Lung (tissue), 12 donors: ENCODE results near the gene VSTM5. TPM values are rescaled to one million over a fixed set of nuclear protein-coding genes. Genes with fewer than 3 reads are reported as not detected.

Source experiments
- ATAC-seq: fragments of 200-7000 bp; cut with Tn5 transposase; one replicate; pipeline ENCODE4 v1.9.1; 2020; ENCODE audit warnings: moderate number of reproducible peaks; ENCODE audit not compliant: insufficient read depth, low FRiP score
- DNase-seq, 3 donors: peaks; one replicate each; pipeline ENCODE4 v3.0.0-alpha.2; 2013 to 2017
- H3K27ac ChIP-seq, 2 donors: one replicate each; pipeline ENCODE4 v1.5.1; 2013; ENCODE audit warnings: mild to moderate bottlenecking in 2 of 2, moderate library complexity in 2 of 2, control low read depth in 1 of 2, inconsistent platforms in 1 of 2, low read depth in 1 of 2, low read length in 1 of 2
- H3K27me3 ChIP-seq, 3 donors: one replicate each; pipeline ENCODE4 v1.5.1; 2013; ENCODE audit warnings: low read length in 2 of 3; ENCODE audit not compliant: control insufficient read depth in 3 of 3, insufficient read depth in 3 of 3
- H3K36me3 ChIP-seq, 4 donors: one replicate each; pipeline ENCODE4 v1.5.1; 2013; ENCODE audit warnings: low read length in 4 of 4, mild to moderate bottlenecking in 1 of 4, moderate library complexity in 1 of 4; ENCODE audit not compliant: control insufficient read depth in 4 of 4, insufficient read depth in 4 of 4
- H3K4me1 ChIP-seq, 5 donors: one replicate each; pipeline ENCODE4 v1.5.1; 2013; ENCODE audit warnings: low read length in 5 of 5, mild to moderate bottlenecking in 2 of 5, moderate library complexity in 1 of 5; ENCODE audit not compliant: control insufficient read depth in 5 of 5, insufficient read depth in 5 of 5
- H3K4me3 ChIP-seq: one replicate; pipeline ENCODE4 v1.5.1; 2013; ENCODE audit warnings: mild to moderate bottlenecking, control low read depth, moderate library complexity
- H3K9ac ChIP-seq, 2 donors: one replicate each; pipeline ENCODE4 v1.5.1; 2013; ENCODE audit warnings: low read length in 2 of 2, control low read depth in 1 of 2; ENCODE audit not compliant: insufficient read depth in 1 of 2
- H3K9me3 ChIP-seq, 4 donors: one replicate each; pipeline ENCODE4 v1.5.1; 2013; ENCODE audit warnings: low read length in 3 of 4, mild to moderate bottlenecking in 1 of 4, moderate library complexity in 1 of 4; ENCODE audit not compliant: control insufficient read depth in 4 of 4, insufficient read depth in 3 of 4
- WGBS, 2 donors: extraction: QIAGEN DNeasy Blood & Tissue Kit; methylation state at CpG; one replicate each; pipeline ENCODE4 v1.1.7; 2013; 5-methylcytosine and 5-hydroxymethylcytosine counted together
- polyA plus RNA-seq, 2 donors: library from polyadenylated mRNA; stranded (reverse); fragments of 200-250 nt; gene quantifications; one replicate each; pipeline ENCODE4 v1.2.1, GENCODE V29; 2013
- total RNA-seq, 2 donors: library from RNA; depleted of rRNA in 1 of 2; stranded (reverse); fragments of >200 nt in 1 of 2; gene quantifications; one replicate each; pipeline ENCODE4 v1.2.1, GENCODE V29; 2014 to 2021
- TF ChIP-seq, protein P1 (sequence below): IDR thresholded peaks from 2 replicates; pipeline ENCODE4 v1.5.1; 2012; ENCODE audit warnings: mild to moderate bottlenecking; ENCODE audit errors: control extremely low read depth, extremely low read depth
- donor health status: control.
- donor health status: control.
- donor health status: Bipolar disorder and iron deficiency.
- donor health status: healthy.
- donor health status: DM: yes; HTN: yes; CAD: no.

VSTM5 gene
- total and polyA plus RNA-seq, 4 donors = 0.08 to 0.58 (median 0.25) TPM

- H3K36me3 ChIP-seq = peaks cover 27 to 47% (median 32%) of the 10 kb centered on the region in 4 donors
Observed at GRCh38 chr11:93807980-93808379, 42.4 kb downstream of the VSTM5 start.

DNA sequence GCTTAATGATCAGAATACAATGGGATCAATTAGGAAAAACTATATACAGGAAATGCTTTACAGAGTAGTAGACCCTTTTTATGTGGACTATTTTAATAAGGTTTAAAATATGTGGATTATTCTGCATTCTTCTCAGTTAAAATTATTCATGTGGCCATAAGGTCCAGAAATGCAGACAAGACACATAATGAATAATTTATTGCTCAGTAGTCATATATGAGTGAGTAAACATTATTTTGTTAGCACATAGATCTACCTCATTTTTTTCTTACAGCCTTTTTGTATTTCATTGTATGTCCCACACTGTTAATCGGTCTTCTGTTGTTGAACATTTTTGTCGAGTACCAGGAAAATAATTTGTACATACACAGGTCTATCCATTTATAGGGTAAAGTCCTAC, 45.5 kb downstream of the VSTM5 start:
- no peak overlapping the region for H3K27ac ChIP-seq
- DNase-seq = no peak
- TF ChIP-seq, protein P1, sequence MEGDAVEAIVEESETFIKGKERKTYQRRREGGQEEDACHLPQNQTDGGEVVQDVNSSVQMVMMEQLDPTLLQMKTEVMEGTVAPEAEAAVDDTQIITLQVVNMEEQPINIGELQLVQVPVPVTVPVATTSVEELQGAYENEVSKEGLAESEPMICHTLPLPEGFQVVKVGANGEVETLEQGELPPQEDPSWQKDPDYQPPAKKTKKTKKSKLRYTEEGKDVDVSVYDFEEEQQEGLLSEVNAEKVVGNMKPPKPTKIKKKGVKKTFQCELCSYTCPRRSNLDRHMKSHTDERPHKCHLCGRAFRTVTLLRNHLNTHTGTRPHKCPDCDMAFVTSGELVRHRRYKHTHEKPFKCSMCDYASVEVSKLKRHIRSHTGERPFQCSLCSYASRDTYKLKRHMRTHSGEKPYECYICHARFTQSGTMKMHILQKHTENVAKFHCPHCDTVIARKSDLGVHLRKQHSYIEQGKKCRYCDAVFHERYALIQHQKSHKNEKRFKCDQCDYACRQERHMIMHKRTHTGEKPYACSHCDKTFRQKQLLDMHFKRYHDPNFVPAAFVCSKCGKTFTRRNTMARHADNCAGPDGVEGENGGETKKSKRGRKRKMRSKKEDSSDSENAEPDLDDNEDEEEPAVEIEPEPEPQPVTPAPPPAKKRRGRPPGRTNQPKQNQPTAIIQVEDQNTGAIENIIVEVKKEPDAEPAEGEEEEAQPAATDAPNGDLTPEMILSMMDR = no peak
- no peak overlapping the region for H3K4me3 ChIP-seq
- WGBS, 2 donors = 97 to 98% methylated on average over 2 of the region's 2 CpGs
- peaks cover 29 to 37% (median 35%) of the 10 kb centered on the region in 4 donors for H3K36me3 ChIP-seq
- ATAC-seq = no peak
- no peaks in the 10 kb centered on the region for H3K27me3 ChIP-seq
- no peak overlapping the region for H3K9ac ChIP-seq
- no peaks in the 10 kb centered on the region for H3K9me3 ChIP-seq
- no peaks in the 10 kb centered on the region for H3K4me1 ChIP-seq

More at GRCh38 chr11:93807980-93808379, 42.4 kb downstream of the VSTM5 start:
- ATAC-seq (no peak), DNase-seq (no peak)
- no peaks in the 10 kb centered on the region for H3K9me3 ChIP-seq
- no peak overlapping the region for H3K9ac ChIP-seq
- no peak overlapping the region for H3K4me3 ChIP-seq
- H3K27me3 ChIP-seq = no peaks in the 10 kb centered on the region
- WGBS, 2 donors = 99% methylated on average over 3 of the region's 3 CpGs
- TF ChIP-seq, protein P1 = no peak
- no peaks in the 10 kb centered on the region for H3K4me1 ChIP-seq
- no peak overlapping the region for H3K27ac ChIP-seq

- DNase-seq = no peak
- H3K9me3 ChIP-seq = no peaks in the 10 kb centered on the region
- no peak overlapping the region for H3K27ac ChIP-seq
- no peak overlapping the region for H3K9ac ChIP-seq
- WGBS, 2 donors = 66 to 75% methylated on average over 2 of the region's 2 CpGs
- TF ChIP-seq, protein P1 = no peak
- no peak overlapping the region for H3K4me3 ChIP-seq
- no peaks in the 10 kb centered on the region for H3K27me3 ChIP-seq
- no peak for ATAC-seq
- peaks cover 0 to 3% (median 0%) of the 10 kb centered on the region in 5 donors for H3K4me1 ChIP-seq
- H3K36me3 ChIP-seq = peaks cover 29 to 35% (median 33%) of the 10 kb centered on the region in 4 donors
Observed at GRCh38 chr11:93801366-93801765, 49.1 kb downstream of the VSTM5 start.
